GM19438 (cell line): ENCODE data around the gene ANKRD33B.
"Not testable (repeated sequence)": the region's sequence is repeated elsewhere in the genome, so short reads cannot be mapped to it uniquely, and the experiment has no call there.

Source experiments
- ATAC-seq: cut with Tn5 transposase; IDR thresholded peaks from one replicate; pipeline ENCODE4 v1.9.1; 2021; ENCODE audit warnings: low read depth; ENCODE audit not compliant: unreplicated experiment

The ANKRD33B gene

GRCh38 chr5:10632110-10632761 lies 68.4 kb downstream of the ANKRD33B start:
- ATAC-seq = peak; percentile 41

GRCh38 chr5:10633271-10634049 lies 69.6 kb downstream of the ANKRD33B start:
- ATAC-seq = peak; percentile 9

- ATAC-seq = no peak
These were observed 70.2 kb downstream of the ANKRD33B start for GRCh38 chr5:10634050-10634449.

- no peak for ATAC-seq
These were observed 70.7 kb downstream of the ANKRD33B start for GRCh38 chr5:10634562-10634961.

GRCh38 chr5:10635257-10635866 lies 71.5 kb downstream of the ANKRD33B start:
- ATAC-seq = peak; percentile 49

- peak; percentile 7 for ATAC-seq
These were observed 72.0 kb downstream of the ANKRD33B start for GRCh38 chr5:10635867-10636350.

GRCh38 chr5:10636363-10637142 lies 72.7 kb downstream of the ANKRD33B start:
- ATAC-seq = no peak

- no peak for ATAC-seq
These were observed 74.1 kb downstream of the ANKRD33B start for GRCh38 chr5:10637944-10638343.

GRCh38 chr5:10638723-10639122 lies 74.9 kb downstream of the ANKRD33B start:
- not testable (repeated sequence) for ATAC-seq

- ATAC-seq = no peak
These were observed 76.0 kb downstream of the ANKRD33B start for GRCh38 chr5:10639846-10640368.

GRCh38 chr5:10642367-10642766 lies 78.5 kb downstream of the ANKRD33B start:
- no peak for ATAC-seq

- no peak for ATAC-seq
These were observed 80.3 kb downstream of the ANKRD33B start for GRCh38 chr5:10644192-10644591.

- no peak for ATAC-seq
These were observed 81.3 kb downstream of the ANKRD33B start for GRCh38 chr5:10645146-10645545.

GRCh38 chr5:10645671-10646070 lies 81.8 kb downstream of the ANKRD33B start:
- ATAC-seq = no peak

GRCh38 chr5:10647640-10648039 lies 83.8 kb downstream of the ANKRD33B start:
- no peak for ATAC-seq

- ATAC-seq = no peak
These were observed 85.2 kb downstream of the ANKRD33B start for GRCh38 chr5:10648806-10649665.

GRCh38 chr5:10649666-10650380 lies 86.0 kb downstream of the ANKRD33B start:
- no peak for ATAC-seq

- ATAC-seq = no peak
These were observed 88.3 kb downstream of the ANKRD33B start for GRCh38 chr5:10652151-10652550.

- ATAC-seq = no peak
These were observed 88.7 kb downstream of the ANKRD33B start for GRCh38 chr5:10652606-10653005.
